Stimulated activated CD4-positive, alpha-beta T cell treated with anti-CD3 and anti-CD28 coated beads, TNF-alpha, amount 100 ng/mL, for 48 hours (primary cell): ENCODE measurements around the gene NPAS3.

Experiments
- DNase-seq, 3 donors: peaks; one replicate each; pipeline ENCODE4 v3.0.0-alpha.2; 2020; ENCODE audit warnings: low read depth in 3 of 3

Gene NPAS3

GRCh38 chr14:33480071-33480886 is 541.6 kb downstream of the NPAS3 start:
- DNase-seq, result no peak

GRCh38 chr14:33480887-33481184 is 542.2 kb downstream of the NPAS3 start:
- DNase-seq, result no peak

GRCh38 chr14:33483110-33483509 is 544.4 kb downstream of the NPAS3 start:
- no peak for DNase-seq

- DNase-seq, result no peak
These were observed 544.9 kb downstream of the NPAS3 start for GRCh38 chr14:33483541-33483940.

DNA sequence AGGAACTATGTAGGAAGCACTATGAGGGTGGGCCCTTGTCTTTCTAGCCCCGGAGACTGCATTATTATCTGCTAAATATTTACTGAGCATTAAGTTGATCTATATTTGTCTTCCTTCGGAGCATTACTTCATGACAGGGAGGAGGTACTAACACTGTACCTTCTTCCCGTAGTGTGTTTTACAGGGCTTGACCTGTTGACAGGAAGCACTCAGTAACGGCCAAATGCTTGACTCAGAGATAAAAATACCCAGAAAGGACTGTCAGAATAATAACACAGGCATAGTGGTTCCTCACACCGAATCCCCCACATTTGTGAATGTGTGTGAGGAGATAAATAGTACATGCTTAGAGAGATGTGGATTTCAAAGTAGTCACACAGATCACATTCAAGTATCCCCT is 545.6 kb downstream of the NPAS3 start:
- DNase-seq, result no peak

DNA sequence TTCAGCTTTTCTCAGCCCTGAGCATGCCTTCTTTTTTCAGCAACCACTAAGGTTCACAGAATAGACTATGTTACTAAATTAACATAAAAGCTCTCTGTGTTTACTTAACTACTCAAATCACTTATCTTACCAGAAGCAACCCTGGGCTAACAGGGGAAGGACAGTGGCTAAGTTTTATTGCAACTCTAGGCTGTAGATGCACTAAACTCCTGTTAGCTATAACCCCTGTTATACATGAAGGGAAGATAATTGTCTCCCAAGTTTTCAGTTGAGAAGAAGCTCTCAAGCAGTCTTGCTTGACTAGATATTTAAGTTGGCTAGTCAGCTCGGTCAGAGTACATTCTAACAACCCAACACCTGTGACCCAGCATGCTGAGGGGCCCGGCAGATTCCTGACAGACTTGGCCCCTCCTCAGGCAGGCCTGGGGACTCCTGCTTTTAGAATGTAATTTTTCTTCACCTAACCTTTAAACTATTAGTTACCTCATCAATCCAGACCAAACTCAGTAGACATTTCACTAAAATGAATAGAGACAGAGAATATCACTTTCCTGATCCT is 547.7 kb downstream of the NPAS3 start:
- DNase-seq, result no peak

- DNase-seq, result no peak
These were observed 549.9 kb downstream of the NPAS3 start for GRCh38 chr14:33488582-33488981.

DNA sequence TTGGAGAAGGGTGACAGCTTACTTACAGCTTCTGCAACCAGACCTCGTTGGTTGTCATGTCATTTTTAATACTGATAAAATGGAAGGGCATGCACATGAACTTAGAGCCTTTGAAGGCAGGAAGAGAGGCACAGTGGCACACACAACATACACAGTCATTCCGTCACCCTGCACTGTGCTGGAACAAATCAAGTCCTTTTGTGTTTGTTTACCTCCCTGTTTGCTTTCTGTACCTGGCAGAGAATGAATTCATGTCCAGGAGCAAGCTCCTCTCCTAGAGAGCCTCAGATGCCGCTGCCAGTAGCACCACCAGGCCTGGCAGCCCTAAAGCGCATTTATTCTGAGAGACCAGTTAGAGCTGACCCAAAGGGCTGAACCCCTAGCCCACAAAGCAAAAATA is 551.9 kb downstream of the NPAS3 start:
- no peak for DNase-seq

- no peak for DNase-seq
These were observed 552.4 kb downstream of the NPAS3 start for GRCh38 chr14:33491112-33491511.

DNA sequence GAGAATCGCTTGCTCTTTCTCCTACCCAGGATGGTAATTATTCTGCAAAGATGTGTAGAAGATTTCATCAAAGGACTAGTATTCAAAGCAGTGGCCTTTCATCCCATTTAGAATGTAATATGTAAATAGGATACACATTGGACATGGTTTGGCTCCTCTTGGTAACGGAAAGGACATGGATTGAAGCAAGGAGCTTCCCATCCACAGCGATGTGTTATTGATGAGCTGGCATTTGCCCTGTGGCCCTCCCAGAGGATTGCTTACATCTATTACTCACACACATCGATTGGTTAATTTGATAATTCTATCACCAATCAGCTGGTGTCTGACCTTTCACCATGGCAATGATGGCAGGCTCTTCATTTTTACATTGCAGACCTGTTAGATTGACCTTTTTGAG is 553.8 kb downstream of the NPAS3 start:
- DNase-seq, result no peak

DNA sequence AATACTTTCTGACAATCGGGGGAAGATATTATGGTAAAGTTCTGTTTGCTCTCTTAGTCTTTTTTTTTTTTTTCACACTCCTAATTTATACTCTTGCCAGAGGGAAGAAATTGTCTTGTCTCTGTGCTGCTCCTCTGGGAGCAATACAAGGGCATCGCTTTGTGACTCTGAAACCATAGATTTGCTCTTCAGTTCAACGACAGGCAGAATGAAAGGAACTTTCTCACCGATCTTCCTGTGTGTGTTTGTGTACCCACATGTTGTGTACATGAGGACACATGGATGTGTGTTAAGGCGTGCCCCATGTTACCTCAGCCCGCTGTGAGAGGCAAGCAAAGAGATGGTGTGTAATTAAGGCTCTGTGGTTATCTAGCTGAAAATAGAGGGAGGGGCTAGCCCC is 554.6 kb downstream of the NPAS3 start:
- DNase-seq, result no peak

GRCh38 chr14:33493990-33494389 is 555.3 kb downstream of the NPAS3 start:
- DNase-seq, result no peak

- no peak for DNase-seq
These were observed 561.0 kb downstream of the NPAS3 start for GRCh38 chr14:33499687-33500086.

- no peak for DNase-seq
These were observed 565.8 kb downstream of the NPAS3 start for GRCh38 chr14:33504246-33505099.

DNA sequence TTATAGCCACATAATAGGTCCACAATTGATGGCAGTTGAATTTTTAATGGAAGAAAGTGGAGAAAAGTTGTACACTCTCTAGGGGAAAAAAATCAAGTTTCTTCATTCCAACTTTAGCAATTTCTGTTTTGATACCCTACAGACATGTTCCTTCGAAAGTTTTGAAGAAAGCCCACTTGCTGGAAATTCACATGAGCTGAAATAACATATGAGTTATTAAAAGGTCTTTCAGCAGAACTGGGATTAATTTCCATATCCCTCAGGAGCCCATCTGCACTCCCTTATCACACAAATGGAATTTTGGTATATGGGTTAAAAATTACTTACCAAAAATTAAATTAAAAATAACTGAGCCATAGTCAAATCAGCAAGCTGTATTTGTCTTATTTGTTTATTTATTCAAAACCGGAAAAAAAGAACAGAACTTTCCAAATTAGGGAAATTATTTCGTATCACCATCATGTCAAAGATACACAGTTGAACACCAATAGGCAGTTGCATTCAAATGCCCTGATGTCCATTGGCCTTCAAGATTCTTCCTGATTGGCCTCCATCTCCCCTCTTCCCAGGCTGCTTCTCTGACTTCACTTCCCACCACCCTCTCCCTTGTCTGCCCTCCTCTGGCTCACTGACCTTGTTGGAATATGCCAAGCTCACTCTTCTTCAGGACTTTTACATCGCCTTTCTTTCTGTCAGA is 566.7 kb downstream of the NPAS3 start:
- no peak for DNase-seq

GRCh38 chr14:33505963-33506329 is 567.3 kb downstream of the NPAS3 start:
- no peak for DNase-seq

DNA sequence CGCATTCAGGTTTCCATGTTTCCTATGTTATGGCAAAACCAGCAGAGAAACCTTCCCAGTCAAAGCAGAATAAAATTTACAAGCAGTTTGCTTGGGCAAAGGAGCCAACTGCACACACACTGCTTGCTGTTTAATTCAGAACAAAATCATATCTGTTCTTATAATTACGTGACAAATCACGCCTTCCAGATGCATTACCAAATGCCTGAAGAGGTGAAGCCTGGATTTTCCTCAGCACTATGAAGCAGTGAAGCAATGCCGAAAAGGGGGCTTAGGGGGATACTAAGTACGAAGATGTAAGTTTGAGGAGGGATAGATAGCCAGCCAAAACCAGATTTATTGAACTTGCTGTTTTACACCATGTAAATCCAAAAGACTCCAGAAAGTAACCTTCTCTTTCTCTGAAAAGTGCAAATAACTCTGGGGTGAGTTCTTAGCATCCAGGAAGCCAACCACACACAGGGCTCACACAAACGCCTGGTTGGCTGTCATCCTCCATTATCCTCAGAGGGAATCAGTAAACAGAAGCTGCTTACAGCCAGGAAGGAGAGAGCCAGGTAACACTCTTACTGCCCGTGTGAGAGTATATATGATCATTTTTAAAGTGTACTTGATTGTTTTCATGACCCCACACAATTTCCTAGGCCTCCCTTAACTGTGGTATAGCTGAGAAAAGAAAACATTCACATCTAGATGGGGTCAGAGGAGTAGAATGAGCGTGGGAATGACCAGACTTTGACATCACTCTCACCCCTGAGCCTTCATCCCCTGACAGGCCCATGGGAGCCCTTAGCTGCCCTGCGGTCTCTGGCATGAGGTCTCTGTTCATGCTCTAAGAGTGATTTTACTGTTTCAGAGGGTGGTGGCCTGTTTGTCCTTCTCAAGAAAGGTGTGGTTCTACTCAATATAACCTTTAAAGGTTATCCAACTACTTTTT is 569.7 kb downstream of the NPAS3 start:
- DNase-seq, result no peak

- DNase-seq, result no peak
These were observed 570.8 kb downstream of the NPAS3 start for GRCh38 chr14:33509454-33509853.

- DNase-seq, result no peak
These were observed 571.4 kb downstream of the NPAS3 start for GRCh38 chr14:33510063-33510481.

DNA sequence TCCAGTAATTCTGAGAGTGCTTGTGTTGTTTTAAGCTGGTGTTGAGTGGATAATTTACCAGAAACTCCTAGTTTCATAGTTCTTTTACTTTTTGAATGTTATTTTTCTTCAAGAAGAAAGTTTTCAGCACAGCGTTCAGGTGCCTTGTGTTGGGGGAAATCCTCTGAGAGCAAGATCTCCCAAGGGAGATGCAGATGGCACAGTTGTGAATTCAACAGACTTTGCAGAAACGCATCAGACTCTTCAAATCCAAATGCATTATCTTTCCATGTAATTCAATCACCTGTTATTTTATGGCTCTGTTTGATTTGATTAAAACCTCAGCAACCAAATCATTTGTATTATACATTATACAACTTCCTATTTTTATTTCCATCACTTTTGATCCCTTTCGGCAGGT is 572.3 kb downstream of the NPAS3 start:
- DNase-seq, result no peak
